HG02610 (cell line): ENCODE measurements around the gene LRRC26.

Experiments used
- ATAC-seq: cut with Tn5 transposase; IDR thresholded peaks from one replicate; pipeline ENCODE4 v1.9.1; 2021; ENCODE audit warnings: mild to moderate bottlenecking, moderate library complexity; ENCODE audit not compliant: unreplicated experiment

LRRC26 gene

DNA sequence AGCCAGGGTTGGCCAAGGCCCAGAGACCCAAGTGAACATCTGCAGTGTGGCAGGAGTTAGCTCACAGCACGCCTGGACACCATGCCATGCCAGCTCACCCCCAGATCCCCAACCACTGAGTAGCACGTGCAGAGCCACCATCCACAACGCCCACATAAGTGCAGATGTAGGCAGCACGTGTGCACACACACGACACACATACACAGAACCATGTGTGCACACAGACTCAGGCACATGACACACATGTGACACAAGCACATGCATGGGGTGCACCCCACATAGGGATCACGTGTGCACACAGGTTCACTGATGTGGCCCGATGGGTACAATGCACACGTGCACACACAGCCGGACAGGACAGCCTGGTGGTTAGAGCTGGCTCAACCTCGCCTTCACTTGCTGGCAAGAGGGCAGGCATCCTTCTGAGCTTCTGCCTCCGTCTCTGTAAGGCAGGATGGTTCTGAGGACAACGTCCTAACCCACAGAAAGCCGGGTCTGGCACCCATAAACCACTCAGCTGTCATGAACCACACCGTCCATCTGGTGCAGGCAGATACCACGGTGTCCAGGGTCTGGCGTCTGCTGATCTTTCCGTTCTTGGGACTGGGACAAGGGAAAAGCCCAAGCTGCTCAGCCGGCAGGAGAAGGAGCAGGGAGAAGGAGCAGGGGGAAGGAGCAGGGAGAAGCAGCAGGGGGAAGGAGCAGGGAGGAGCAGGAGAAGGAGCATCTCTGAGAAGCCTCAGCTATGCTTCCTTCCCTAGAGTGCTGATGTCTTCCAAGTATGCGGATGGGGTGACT is 12.0 kb downstream of the LRRC26 start:
- no peak for ATAC-seq

DNA sequence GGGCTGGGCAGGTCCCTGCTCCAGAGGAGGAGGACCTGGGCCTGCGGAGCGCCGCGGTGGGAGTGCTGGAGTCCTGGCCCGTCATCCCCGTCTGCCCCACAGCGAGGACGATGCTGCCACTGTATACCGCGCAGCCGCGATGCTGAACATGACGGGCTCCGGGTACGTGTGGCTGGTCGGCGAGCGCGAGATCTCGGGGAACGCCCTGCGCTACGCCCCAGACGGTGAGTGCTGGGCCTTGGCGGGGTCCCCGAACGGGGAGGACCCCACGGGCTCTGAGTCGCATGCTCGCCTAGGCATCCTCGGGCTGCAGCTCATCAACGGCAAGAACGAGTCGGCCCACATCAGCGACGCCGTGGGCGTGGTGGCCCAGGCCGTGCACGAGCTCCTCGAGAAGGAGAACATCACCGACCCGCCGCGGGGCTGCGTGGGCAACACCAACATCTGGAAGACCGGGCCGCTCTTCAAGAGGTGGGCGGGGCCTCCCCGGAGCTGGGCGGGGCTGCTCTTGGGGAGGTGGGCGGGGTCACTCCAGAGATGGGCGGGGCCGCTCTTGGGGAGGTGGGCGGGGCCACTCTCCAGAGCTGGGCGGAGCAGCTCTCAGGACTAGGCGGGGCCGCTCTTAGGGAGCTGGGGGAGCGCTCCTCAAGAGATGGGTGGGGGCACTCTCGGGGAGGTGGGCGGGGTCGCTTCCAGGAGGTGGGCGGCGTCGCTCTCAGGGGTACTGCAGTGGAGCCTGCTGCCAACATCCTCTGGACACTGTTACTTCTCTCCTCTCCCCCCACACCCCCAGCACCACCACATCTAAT is 13.1 kb downstream of the LRRC26 start:
- ATAC-seq = no peak

DNA sequence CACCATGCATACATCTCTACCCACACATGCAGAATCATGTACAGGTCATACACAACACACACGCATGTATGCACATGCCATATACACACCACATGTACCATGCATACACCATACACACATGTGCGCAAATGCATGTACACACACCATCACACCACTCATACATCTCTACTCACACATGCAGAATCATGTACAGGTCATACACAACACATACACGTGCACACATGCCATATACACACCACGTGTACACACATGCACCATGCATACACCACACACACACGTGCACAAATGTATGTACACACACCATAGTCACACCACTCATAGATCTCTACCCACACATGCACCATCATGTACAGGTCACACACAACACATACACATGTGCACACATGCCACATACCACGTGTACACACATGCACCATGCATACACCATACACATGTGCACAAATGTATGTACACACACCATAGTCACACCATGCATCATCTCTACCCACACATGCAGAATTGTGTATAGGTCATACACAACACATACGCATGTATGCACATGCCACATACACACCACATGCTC is 16.9 kb downstream of the LRRC26 start:
- no peak for ATAC-seq

DNA sequence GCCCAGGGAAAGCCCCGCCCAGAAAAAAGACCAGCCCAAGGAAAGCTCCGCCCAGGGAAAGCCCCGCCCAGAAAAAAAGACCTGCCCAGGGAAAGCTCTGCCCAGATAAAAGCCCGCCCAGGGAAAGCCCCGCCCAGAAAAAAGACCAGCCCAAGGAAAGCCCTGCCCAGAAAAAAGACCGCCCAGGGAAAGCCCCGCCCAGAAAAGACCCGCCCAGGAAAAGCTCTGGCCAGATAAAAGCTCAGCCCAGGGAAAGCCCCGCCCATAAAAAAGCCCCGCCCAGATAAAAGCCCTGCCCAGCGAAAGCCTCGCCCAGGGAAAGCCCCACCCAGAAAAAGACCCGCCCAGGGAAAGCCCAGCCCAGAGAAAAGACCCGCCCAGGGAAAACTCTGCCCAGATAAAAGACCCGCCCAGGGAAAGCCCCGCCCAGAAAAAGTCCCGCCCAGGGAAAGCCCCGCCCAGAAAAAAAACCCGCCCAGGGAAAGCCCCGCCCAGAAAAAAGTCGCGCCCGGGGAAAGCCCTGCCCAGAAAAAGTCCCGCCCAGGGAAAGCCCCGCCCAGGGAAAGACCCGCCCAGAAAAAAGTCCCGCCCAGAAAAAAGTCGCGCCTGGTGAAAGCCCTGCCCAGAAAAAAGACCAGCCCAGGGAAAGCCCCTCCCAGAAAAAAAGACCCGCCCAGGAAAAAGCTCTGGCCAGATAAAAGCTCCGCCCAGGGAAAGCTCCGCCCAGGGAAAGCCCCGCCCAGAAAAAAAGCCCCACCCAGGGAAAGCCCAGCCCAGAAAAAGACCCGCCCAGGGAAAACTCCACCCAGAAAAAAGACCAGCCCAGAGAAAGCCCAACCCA is 19.0 kb downstream of the LRRC26 start:
- ATAC-seq = no peak

DNA sequence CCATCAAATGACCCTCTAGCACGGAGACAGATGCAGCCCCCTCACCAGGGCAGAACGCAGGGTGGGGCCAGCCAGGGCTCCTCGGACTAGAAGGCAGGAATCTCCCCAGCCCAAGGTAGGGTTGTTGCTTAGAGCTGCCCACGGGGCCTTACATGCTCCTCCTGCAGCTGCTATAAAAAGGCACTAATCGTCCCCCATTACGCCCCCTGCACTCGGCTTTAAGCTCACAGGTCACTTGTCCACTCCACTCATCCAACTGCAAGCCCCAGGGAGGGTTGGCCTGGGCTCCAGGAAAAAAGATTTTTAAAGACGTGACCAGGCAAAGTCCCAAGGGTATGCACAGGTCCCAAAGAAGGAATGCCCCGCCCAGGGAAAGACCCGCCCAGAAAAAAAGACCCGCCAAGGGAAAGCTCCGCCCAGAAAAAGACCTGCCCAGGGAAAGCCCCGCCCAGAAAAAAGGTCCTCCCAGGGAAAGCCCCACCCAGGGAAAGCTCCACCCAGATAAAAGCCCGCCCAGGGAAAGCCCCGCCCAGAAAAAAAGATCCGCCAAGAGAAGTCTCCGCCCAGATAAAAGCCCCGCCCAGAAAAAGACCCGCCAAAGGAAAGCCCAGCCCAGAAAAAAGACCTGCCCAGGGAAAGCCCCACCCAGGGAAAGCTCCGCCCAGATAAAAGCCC is 19.8 kb downstream of the LRRC26 start:
- no peak for ATAC-seq

DNA sequence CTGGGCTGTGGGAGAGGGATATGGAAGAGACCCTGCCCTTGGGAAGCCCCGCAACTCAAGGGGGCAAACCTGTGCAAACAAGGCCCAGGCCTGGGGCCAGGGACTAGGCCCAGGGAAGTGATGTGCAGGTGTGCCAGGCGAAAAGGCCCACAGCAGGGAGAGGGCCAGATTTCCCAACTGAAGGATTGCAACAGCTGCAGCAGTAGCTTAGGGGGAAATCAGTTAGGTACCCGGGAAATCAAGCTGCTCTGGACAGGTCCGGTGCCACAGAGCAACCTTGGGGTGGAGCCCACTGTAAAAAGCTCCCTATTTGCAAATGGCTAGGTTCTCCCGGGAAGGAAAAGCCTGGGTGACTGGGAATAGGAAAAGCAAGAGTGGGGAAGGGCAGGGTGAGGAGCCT is 20.5 kb downstream of the LRRC26 start:
- ATAC-seq = no peak

DNA sequence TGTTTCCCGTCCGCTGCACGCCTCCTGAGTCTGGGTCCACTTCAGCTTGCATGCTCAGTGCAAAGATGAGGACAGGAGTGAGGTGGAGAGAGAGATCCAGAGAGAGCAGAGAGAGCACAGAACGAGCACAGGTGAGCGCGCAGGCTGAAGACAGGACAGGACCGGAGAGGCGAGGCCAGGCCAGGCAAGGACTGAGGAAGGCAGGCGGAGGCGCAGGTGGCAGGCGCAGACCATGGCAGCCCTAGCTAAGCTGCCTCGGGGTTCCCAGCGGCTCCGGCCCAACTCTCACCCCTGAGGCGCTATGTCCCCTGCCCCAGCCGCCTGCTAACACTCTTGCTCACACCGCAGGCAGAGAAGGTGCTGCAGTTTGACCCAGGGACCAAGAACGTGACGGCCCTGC is 21.2 kb downstream of the LRRC26 start:
- no peak for ATAC-seq

DNA sequence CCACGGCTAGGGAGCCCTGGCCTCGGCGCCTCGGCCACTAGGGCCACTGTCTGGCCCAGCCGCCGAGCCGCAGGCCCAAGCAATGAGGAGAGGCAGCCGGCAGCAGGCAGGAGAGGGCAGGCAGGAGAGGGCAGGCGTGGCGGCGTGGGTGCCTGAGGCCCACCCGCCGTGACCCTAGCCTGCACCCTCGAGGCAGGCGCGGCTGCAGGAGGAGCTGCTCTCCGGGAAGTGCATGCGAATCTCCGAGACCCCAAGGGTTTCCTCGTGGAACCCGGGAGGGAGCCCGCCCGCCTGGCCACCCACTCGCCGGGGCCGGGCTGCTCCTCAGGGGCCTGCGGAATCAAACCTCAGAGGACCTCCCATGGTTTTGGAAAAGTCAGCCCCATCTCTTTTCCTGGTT is 21.6 kb downstream of the LRRC26 start:
- no peak for ATAC-seq

DNA sequence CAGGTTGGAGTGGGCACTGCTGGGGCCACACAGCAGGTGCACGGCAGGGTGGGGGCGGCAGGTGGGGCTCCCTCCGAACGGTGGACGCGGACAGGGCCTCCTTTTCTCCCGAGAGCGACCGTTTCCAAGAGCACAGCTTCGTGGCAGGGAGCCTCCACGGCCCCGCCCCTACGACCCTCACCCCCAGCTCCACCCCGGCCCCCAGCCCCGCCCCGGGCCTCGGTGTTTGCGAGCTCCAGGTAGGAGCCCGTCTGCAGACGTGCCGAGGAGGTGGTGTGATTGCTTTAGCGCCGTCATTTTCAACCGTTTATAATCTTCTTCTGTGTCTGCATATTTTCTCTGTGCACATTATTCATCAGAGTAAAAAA is 22.1 kb downstream of the LRRC26 start:
- no peak for ATAC-seq

DNA sequence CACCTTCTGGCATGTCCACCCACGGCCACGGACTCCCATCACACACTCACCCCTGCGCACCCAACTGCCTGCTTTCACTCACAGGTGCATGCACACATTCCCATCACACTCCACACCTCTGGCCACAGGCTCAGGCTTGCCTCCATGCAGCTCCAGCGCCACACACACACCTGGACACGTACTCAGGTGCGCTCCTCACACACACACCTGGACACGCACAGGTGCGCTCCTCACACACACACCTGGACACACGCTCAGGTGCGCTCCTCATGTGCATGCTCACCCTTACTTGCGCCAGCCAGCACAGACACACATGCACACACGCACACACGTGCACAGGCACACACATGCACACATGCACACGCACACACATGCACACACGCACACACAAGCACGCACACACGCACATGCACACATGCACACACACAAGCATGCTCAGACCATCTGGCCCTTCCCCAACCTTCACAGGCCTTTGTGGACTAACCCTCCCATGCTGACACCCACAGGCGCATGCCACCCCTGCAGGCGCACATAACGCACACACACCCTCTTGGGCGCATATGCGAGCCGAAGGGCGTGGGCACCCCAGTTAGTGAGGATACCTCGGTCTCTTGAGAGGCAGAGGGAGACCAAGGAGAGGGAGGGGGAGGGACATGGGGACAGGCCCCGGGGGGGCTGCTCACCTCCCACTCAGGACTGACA is 22.6 kb downstream of the LRRC26 start:
- ATAC-seq = no peak

DNA sequence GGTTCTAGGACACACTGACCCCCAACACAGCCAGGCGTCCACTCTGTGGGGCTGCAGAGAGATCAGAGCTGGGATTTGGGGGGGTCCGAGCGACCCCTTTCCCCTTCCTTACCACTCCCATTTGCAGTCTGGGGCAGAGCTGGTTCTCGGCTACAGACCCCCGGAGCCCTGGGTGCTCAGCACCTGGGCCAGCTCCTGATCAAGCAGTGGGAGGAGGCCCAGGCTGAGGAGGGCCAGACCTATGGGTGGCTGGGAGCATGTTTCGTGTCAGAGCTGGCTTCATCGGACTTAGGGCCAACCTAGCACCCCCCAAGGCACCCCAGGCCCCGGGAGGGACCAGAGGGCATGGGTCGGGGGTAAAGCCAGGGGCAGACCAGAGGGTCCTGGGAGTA is 23.3 kb downstream of the LRRC26 start:
- no peak for ATAC-seq

DNA sequence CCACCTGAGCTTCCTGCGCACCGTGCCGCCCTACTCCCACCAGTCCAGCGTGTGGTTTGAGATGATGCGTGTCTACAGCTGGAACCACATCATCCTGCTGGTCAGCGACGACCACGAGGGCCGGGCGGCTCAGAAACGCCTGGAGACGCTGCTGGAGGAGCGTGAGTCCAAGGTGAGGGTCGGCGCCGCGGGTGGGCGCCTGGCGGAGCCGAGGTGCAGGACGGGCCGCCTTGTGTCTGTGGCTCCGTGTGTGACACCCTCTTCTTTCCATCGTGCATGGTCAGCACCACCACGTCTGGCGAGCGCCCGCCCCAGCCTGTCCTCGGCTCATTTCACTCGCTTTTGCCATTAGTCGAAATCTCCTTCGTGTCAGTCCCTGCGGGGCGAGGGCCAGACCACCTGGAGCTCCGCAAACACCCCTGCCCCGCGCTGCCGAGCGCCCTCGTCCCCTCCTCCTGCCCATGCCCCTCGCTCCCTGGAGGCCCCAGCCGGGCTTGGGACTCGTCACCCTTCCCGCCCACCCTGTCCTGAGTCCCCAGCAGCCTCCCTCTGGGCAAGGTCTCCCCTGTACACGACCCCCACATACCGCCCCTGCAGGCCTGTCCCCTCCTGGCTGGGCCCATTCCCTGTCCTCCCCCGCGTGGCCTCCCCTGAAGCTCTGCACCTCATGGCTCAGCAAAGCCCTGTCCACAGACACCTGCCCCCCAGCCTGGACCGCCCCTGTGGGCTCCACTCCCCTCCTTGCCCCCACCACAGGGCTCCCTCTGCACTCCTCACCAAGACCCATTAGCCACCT is 23.9 kb downstream of the LRRC26 start:
- no peak for ATAC-seq

DNA sequence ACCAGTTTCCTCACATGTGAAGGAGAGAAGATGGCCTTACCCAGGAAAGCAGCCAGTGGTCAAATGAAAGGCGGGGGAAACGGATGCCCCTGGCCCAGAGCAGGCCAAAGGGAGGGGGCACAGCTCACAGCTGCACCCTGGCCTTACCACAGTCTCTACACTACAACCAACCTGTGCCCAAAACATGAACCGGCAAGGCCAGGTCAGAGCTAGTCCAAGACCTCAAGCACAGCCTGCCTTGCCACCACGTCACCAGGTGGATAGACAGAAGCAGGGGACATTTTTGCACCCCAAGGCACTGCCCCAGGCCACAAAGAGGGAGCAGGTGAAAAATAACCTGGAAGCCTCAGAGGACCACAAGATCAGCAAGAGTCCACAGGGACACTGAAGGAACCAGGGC is 26.4 kb downstream of the LRRC26 start:
- ATAC-seq = no peak

DNA sequence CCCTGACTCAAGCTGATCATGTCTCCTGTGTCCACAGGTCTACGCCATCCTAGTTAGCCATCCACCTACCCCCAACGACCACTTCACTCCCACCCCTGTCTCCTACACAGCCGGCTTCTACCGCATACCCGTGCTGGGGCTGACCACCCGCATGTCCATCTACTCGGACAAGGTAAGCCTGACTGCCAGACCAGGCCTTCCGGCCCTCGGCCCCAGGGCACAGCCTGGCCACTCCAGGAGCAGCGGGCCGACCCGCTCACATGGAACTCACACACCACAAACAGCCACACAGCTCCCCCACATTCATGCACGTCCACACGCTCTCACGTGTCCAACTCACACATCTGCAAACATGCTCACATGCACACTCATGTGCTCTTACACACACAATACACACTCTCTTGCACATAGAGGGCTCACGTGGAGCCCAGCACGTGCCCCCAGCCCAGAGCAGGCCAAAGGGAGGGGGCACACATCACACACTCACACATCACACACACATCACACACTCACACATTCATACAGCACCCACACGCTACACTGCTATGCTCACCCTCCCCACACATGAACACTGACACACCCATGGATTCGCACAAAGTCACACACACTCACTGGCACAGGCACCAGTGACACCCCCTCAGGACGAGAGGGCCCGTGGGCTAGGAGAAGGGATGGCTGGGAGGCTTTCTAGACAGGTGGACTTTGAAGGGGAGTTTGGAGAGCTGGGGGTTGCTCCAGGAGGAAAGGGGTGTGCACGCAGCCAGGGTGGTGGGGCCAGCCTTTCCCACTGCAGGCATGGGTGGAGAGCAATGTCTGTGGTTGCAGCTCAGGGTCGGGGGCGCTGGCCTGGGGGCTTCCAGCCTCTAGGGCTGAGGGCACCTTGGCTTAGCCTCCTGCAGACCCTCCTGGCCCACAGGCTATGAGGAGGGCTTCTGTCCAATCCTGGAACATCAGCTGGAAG is 27.6 kb downstream of the LRRC26 start:
- ATAC-seq = no peak

DNA sequence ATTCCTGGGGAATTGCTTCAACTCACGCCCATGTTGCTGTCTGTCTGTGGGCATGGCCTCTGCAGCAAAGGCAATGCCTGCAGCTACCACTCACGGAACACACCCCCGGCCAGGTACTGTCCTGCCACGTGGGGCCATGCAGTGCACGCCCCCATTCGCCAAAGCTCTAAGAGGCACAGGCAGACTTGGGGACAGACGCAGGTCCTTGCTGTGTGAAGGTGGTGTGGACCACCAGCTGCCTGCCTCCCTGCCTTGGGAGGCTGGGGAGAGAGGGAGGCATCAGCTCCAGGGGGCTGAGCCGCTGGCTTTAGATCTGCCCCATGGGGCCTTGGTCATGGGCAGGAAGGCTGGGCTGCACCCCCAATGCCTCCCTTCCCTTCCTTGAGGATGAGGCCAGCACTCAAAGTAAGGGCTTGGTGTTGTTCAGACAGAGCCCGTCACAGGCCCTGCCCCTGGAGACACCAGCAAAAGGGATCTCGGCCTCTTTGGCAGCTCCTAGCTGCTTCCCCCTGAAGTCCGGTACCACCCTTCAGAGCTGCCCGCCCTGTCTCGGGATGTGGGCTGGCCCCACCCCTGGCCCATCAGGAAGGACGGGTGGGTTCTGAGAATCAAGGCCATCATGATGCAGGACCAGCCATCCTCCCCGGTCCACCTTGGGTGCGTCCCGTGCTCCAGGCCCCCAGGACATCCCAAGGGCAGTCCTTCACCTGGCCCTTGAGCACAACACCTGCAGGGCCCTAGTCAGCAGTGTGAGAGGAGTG is 28.6 kb downstream of the LRRC26 start:
- ATAC-seq = no peak

DNA sequence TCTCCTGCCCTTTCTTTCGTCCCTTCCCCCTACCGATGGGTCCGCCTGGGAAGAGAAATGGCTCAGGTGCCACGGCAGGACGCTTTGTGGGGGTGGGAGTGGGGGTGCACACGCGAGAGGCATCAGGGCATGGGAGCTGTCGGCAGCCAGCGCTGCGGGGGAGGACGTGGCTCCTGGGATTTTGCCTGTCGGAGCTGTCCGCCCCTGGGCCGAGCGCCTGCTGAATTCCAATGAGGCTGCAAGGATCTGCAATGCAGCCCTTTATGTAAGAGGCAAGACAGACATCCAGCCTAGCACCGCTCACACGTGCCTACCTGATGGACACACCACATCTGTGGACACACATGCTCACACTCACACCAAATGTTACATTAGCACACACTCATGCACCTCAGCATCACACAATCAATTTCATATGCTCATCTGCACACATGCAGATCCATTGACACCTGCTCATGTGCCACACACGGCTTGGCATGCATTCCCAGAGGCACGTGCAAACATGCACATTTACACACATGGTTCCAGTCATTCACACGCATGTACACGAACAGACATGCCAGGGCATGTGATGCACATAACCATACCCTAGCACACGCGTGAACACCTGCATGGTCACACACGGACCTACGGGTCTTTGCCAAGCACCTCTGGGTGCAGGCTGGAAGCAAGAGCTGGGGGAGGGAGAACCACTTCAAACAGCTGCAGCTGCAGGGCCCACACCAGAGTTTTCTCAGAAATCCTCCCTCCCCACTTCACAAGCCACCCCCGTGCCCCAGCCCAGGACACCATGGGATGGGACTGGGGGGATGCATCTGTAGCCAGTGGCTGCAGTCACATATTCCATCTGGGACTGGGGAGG is 29.5 kb downstream of the LRRC26 start:
- ATAC-seq = no peak
